ENCODE data around the gene FXYD5. TPM values are rescaled to one million over a fixed set of nuclear protein-coding genes. Genes with fewer than 3 reads are reported as not detected.

The FXYD5 gene
- total and polyA plus RNA-seq, 10 of the 15 experiments (the other 5 are each of a cell fraction or from before 2014, with no cell fraction given): 30.0 to 159 (median 93.9) TPM

- TF ChIP-seq POLR2AphosphoS2 (IDR thresholded peaks at IDR 0.05; ENCODE audit: low read depth, low read length) (no peak), STAT1 (conservative IDR thresholded peaks at IDR 0.05) (no peak), RBBP5 (conservative IDR thresholded peaks at IDR 0.05) (no peak), MXI1 (IDR thresholded peaks at IDR 0.05; ENCODE audit: low read depth, low read length) (no peak)
Measured at GRCh38 chr19:35171730-35172129, 17.2 kb downstream of the FXYD5 start (continued).

GRCh38 chr19:35174226-35174625 is 19.7 kb downstream of the FXYD5 start:
- no peaks in the 10 kb centered on the region for H3K79me2 ChIP-seq (ENCODE audit: control insufficient read depth, insufficient read depth, low read length)
- ChIA-PET SMC1A (ENCODE audit: uncharacterized antibody, unreplicated experiment) (no interaction called here), RAD21 (ENCODE audit: unreplicated experiment) (no interaction called here), POLR2A (no interaction called here), CTCF (no interaction called here)
- no peak overlapping the region for H3K4me3 ChIP-seq
- ATAC-seq (no peak), DNase-seq (ENCODE audit: low read depth, low spot score) (no peak), FAIRE-seq (no peak)
- H4K20me1 ChIP-seq (ENCODE audit: control insufficient read depth, insufficient read depth): no peaks in the 10 kb centered on the region
- 75% methylated on average over 4 of the region's 6 CpGs for WGBS (ENCODE audit: insufficient coverage, insufficient replicate concordance, low lambda C conversion rate, missing lambda C conversion rate)
- no peak overlapping the region for H2AFZ ChIP-seq (ENCODE audit: control insufficient read depth, low read depth, low read length)
- intact Hi-C loops (cut with micrococcal nuclease; ENCODE audit: unreplicated experiment): no loop called here
- no peak overlapping the region for H3K27ac ChIP-seq (ENCODE audit: control insufficient read depth, insufficient read depth)
- H3K9ac ChIP-seq (ENCODE audit: control insufficient read depth, insufficient read depth, low read length): no peak overlapping the region
- H3K4me2 ChIP-seq (ENCODE audit: control insufficient read depth, insufficient read depth): no peak overlapping the region
- no peaks in the 10 kb centered on the region for H3K4me1 ChIP-seq (ENCODE audit: control insufficient read depth, insufficient read depth, low read length)
- H3K9me3 ChIP-seq (replicated peaks; ENCODE audit: control insufficient read depth, insufficient read depth, low read length): peaks cover 7% of the 10 kb centered on the region
- H3K27me3 ChIP-seq (replicated peaks in 1 of 2; ENCODE audit: control insufficient read depth in 2 of 2, insufficient read depth in 2 of 2, low read length in 1 of 2): no peaks in the 10 kb centered on the region
- in situ Hi-C loops (cut with MboI): no loop called here
- no TSS peak for BruUV-seq (replicated peaks)
- no peak for TF ChIP-seq NFYA (IDR thresholded peaks at IDR 0.05; ENCODE audit: borderline replicate concordance, low read depth, low read length)
- peaks cover 0 to 1% of the 10 kb centered on the region in 2 experiments; a peak in 2 of 4 replicates for H3K36me3 ChIP-seq (ENCODE audit: control insufficient read depth in 2 of 2, insufficient read depth in 2 of 2, low read length in 1 of 2)

GRCh38 chr19:35176181-35176570 is 21.6 kb downstream of the FXYD5 start:
- in situ Hi-C loops (cut with MboI): no loop called here
- ChIA-PET CTCF (interaction anchor here (0.6 to 1.2 kb wide), 2 partner anchors 14 to 121 kb away, joined by 3 to 4 read pairs; no protein-coding TSS in a partner anchor), POLR2A (interaction anchor here (1.0 kb wide), 1 partner anchor 74 kb away, joined by 3 read pairs; no protein-coding TSS in a partner anchor), RAD21 (ENCODE audit: unreplicated experiment) (no interaction called here), SMC1A (ENCODE audit: uncharacterized antibody, unreplicated experiment) (interaction anchor here (1.0 kb wide), 1 partner anchor 60 kb away, joined by 3 read pairs; no protein-coding TSS in a partner anchor)
- 53% methylated on average over 3 of the region's 3 CpGs for WGBS (ENCODE audit: insufficient coverage, insufficient replicate concordance, low lambda C conversion rate, missing lambda C conversion rate)
- no peaks in the 10 kb centered on the region for H3K36me3 ChIP-seq (ENCODE audit: control insufficient read depth in 2 of 2, insufficient read depth in 2 of 2, low read length in 1 of 2)
- DNase-seq (ENCODE audit: low read depth, low spot score) (no peak), FAIRE-seq (no peak), ATAC-seq (no peak)
- H3K27me3 ChIP-seq (replicated peaks in 1 of 2; ENCODE audit: control insufficient read depth in 2 of 2, insufficient read depth in 2 of 2, low read length in 1 of 2): no peaks in the 10 kb centered on the region
- intact Hi-C loops (cut with micrococcal nuclease; ENCODE audit: unreplicated experiment): no loop called here
- no peak overlapping the region for H2AFZ ChIP-seq (ENCODE audit: control insufficient read depth, low read depth, low read length)
- no peaks in the 10 kb centered on the region for H3K79me2 ChIP-seq (ENCODE audit: control insufficient read depth, insufficient read depth, low read length)
- no peak overlapping the region for H3K4me3 ChIP-seq
- BruUV-seq (replicated peaks): no TSS peak
- H3K4me1 ChIP-seq (ENCODE audit: control insufficient read depth, insufficient read depth, low read length): no peaks in the 10 kb centered on the region
- H3K9me3 ChIP-seq (replicated peaks; ENCODE audit: control insufficient read depth, insufficient read depth, low read length): peaks cover 7% of the 10 kb centered on the region
- no peak overlapping the region for H3K4me2 ChIP-seq (ENCODE audit: control insufficient read depth, insufficient read depth)
- H4K20me1 ChIP-seq (ENCODE audit: control insufficient read depth, insufficient read depth): no peaks in the 10 kb centered on the region
- no peak overlapping the region for H3K27ac ChIP-seq (ENCODE audit: control insufficient read depth, insufficient read depth)
- H3K9ac ChIP-seq (ENCODE audit: control insufficient read depth, insufficient read depth, low read length): no peak overlapping the region
- TF ChIP-seq RBBP5 (conservative IDR thresholded peaks at IDR 0.05) (no peak), SRF (IDR thresholded peaks at IDR 0.05; ENCODE audit: low read depth in 2 of 2, low read length in 2 of 2) (no peak), REST (IDR thresholded peaks at IDR 0.05; ENCODE audit: low read depth, low read length) (no peak), SUPT20H (IDR thresholded peaks at IDR 0.05; ENCODE audit: borderline replicate concordance, control insufficient read depth, low read depth, low read length) (no peak), SIN3A (IDR thresholded peaks at IDR 0.05; ENCODE audit: low read depth, low read length) (no peak), USF1 (IDR thresholded peaks at IDR 0.05; ENCODE audit: borderline replicate concordance, extremely low read length, insufficient read depth, low read depth, low read length) (no peak), SIX5 (IDR thresholded peaks at IDR 0.05; ENCODE audit: low read depth, low read length, severe bottlenecking) (no peak), GABPA (IDR thresholded peaks at IDR 0.05; ENCODE audit: low read depth) (no peak)

Measured in GM12878 (cell line).